ENCODE measurements around the gene MAP2K2.

The MAP2K2 gene

DNA sequence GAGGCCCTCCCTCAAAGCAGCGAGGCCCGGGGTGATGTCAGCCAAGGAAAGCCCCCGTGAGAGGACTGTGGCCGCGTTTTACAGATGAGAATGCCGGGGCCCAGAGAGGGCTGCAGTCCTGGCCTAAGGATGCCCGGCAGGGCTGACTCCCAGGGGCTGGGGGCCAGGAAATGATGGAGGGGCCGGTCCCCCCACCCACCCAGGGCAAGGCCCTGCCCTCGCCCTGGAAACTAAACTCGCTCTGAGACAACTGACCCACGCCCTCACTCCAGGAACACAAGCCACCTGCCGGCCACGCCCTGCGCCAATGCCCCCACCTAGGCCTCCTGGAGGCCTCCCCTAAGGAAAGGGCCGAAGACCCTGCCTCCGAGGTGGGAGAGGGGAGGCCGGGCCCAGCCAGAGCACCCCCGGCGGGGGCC lies 64.5 kb downstream of the MAP2K2 start:
- Histone ChIP-seq H3K9ac (ENCODE audit: low read depth, low read length, poor library complexity, severe bottlenecking) (no peak overlapping the region), H3K36me3 (ENCODE audit: insufficient read depth, low read length) (peaks cover 13% of the 10 kb centered on the region; the same call in 1 of the 2 replicates), H3F3A (ENCODE audit: low read depth) (no peaks in the 10 kb centered on the region; the same call in 1 of the 2 replicates), H2AFZ (ENCODE audit: low read length) (no peak overlapping the region), H3K4me2 (ENCODE audit: low read depth, low read length, poor library complexity, severe bottlenecking) (no peak overlapping the region), H4K20me1 (ENCODE audit: insufficient read depth, low read length, poor library complexity, severe bottlenecking) (peaks cover 79% of the 10 kb centered on the region), H3K4me1 (ENCODE audit: insufficient read depth, low read length, poor library complexity, severe bottlenecking) (peaks cover 9% of the 10 kb centered on the region), H3K9me2 (replicated peaks; ENCODE audit: low read depth, low read length) (no peaks in the 10 kb centered on the region), H3K27me3 (ENCODE audit: insufficient read depth, low read length, poor library complexity, severe bottlenecking) (no peaks in the 10 kb centered on the region), H3K4me3 (ENCODE audit: low read length, poor library complexity, severe bottlenecking) (no peak overlapping the region), H3K9me3 (ENCODE audit: insufficient read depth, low read depth, low read length) (no peaks in the 10 kb centered on the region), H3K79me2 (ENCODE audit: insufficient read depth, low read length) (peaks cover 86% of the 10 kb centered on the region)
- TF ChIP-seq, protein P1, sequence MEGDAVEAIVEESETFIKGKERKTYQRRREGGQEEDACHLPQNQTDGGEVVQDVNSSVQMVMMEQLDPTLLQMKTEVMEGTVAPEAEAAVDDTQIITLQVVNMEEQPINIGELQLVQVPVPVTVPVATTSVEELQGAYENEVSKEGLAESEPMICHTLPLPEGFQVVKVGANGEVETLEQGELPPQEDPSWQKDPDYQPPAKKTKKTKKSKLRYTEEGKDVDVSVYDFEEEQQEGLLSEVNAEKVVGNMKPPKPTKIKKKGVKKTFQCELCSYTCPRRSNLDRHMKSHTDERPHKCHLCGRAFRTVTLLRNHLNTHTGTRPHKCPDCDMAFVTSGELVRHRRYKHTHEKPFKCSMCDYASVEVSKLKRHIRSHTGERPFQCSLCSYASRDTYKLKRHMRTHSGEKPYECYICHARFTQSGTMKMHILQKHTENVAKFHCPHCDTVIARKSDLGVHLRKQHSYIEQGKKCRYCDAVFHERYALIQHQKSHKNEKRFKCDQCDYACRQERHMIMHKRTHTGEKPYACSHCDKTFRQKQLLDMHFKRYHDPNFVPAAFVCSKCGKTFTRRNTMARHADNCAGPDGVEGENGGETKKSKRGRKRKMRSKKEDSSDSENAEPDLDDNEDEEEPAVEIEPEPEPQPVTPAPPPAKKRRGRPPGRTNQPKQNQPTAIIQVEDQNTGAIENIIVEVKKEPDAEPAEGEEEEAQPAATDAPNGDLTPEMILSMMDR (conservative IDR thresholded peaks at IDR 0.05; ENCODE audit: low read length), result no peak
- TF ChIP-seq EZH2phosphoT487 (IDR thresholded peaks at IDR 0.05; ENCODE audit: borderline replicate concordance), result no peak

DNA sequence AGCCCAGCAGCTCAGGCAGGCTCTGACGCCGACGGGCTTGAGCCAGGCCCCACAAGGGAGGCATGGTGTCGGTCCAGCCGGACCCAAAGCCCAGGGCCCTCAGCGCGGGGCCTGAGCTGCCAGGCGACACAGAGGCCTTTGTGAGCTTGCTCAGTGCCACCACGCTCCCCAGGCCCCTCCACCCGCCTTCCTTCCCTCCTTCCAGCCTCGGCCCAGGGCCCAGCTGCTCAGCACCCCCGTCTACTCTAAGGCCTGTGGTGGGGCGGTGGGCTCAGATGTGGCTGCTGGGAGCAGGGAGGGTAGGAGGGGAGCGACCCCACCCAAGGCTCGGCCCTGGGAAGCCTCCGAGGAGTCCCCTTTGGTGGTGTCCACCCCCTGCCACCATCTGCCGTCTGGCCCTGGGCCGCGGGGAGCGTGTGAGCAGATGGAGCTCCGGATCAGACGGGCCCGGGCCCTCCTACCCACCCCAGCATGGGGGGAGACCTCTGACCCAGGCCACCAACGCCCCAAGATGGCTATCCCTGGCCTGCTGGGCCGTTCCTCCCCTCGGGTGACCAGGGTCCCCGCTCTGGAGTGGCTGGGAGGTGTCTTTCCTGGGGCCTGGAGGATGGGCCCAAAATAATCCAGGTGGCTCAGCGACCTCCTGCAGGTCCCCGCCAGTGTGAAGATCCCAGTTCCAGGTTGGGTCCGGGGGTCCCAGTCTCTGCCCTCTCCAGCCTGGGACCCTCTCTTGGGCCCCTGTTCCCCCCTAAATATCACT lies 65.0 kb downstream of the MAP2K2 start:
- Histone ChIP-seq H3K36me3 (ENCODE audit: insufficient read depth, low read length) (peaks cover 18% of the 10 kb centered on the region; the same call in 1 of the 2 replicates), H3K27me3 (ENCODE audit: insufficient read depth, low read length, poor library complexity, severe bottlenecking) (no peaks in the 10 kb centered on the region), H3K79me2 (ENCODE audit: insufficient read depth, low read length) (peaks cover 84% of the 10 kb centered on the region), H3K9me2 (replicated peaks; ENCODE audit: low read depth, low read length) (no peaks in the 10 kb centered on the region), H3F3A (ENCODE audit: low read depth) (no peaks in the 10 kb centered on the region; the same call in 1 of the 2 replicates), H3K9me3 (ENCODE audit: insufficient read depth, low read depth, low read length) (no peaks in the 10 kb centered on the region), H3K9ac (ENCODE audit: low read depth, low read length, poor library complexity, severe bottlenecking) (no peak overlapping the region), H3K4me1 (ENCODE audit: insufficient read depth, low read length, poor library complexity, severe bottlenecking) (peaks cover 3% of the 10 kb centered on the region), H3K4me3 (ENCODE audit: low read length, poor library complexity, severe bottlenecking) (no peak overlapping the region), H4K20me1 (ENCODE audit: insufficient read depth, low read length, poor library complexity, severe bottlenecking) (peaks cover 73% of the 10 kb centered on the region), H3K4me2 (ENCODE audit: low read depth, low read length, poor library complexity, severe bottlenecking) (no peak overlapping the region), H2AFZ (ENCODE audit: low read length) (no peak overlapping the region)
- TF ChIP-seq EZH2phosphoT487 (IDR thresholded peaks at IDR 0.05; ENCODE audit: borderline replicate concordance), result no peak
- TF ChIP-seq, protein P1 (conservative IDR thresholded peaks at IDR 0.05; ENCODE audit: low read length), result no peak

DNA sequence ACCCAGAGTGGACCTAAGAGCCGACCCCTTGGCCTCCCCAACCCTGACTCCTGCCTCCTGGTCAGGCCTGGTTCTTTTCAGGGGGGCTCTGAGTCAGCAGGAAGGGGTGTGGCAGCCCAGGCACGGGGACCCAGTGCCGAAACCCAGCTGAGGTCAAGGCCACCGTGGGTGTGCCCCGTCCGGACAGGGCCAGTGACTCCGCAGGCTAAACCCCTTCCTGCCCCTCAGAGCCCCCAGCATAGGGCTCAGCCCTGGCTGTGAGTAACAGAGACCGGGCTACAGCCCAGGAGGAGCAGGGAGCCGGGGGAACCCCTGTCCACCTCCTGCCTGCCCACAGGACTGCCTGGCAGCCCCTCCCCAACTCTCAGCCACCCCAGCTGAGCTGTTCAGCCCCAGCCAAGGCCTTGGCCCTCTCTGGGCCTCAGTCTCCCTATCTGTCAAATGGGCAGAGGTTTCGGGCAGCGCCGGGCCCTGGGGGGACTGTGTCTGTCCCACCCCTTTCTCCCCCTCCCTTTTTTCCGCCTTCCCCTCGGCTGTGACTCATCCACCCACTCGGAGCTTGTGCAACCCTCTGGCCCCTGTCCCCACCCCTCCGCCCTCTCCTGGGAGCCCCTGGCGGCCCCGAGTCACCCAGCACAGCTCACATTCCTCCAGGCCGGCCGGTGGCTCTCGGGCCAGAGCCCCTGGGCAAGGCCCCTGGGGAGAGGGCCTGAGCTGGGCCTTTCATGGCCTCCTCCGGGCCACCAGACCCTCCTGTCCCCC lies 65.8 kb downstream of the MAP2K2 start:
- Histone ChIP-seq H3K9me2 (replicated peaks; ENCODE audit: low read depth, low read length) (no peaks in the 10 kb centered on the region), H3K4me2 (ENCODE audit: low read depth, low read length, poor library complexity, severe bottlenecking) (no peak overlapping the region), H3K9ac (ENCODE audit: low read depth, low read length, poor library complexity, severe bottlenecking) (no peak overlapping the region), H3K9me3 (ENCODE audit: insufficient read depth, low read depth, low read length) (no peaks in the 10 kb centered on the region), H2AFZ (ENCODE audit: low read length) (no peak overlapping the region), H3K4me3 (ENCODE audit: low read length, poor library complexity, severe bottlenecking) (no peak overlapping the region), H3K79me2 (ENCODE audit: insufficient read depth, low read length) (peaks cover 84% of the 10 kb centered on the region), H3F3A (ENCODE audit: low read depth) (no peaks in the 10 kb centered on the region; the same call in 1 of the 2 replicates), H3K4me1 (ENCODE audit: insufficient read depth, low read length, poor library complexity, severe bottlenecking) (no peaks in the 10 kb centered on the region), H4K20me1 (ENCODE audit: insufficient read depth, low read length, poor library complexity, severe bottlenecking) (peaks cover 69% of the 10 kb centered on the region), H3K27me3 (ENCODE audit: insufficient read depth, low read length, poor library complexity, severe bottlenecking) (no peaks in the 10 kb centered on the region), H3K36me3 (ENCODE audit: insufficient read depth, low read length) (peaks cover 26% of the 10 kb centered on the region; the same call in 1 of the 2 replicates)
- no peak for TF ChIP-seq EZH2phosphoT487 (IDR thresholded peaks at IDR 0.05; ENCODE audit: borderline replicate concordance)
- TF ChIP-seq, protein P1 (conservative IDR thresholded peaks at IDR 0.05; ENCODE audit: low read length), result no peak

Data from Loucy (cell line).